IMR-90 (cell line): Measurements from ENCODE around the gene ITIH6.

ENCODE experiments used
- CTCF ChIP-seq: conservative IDR thresholded peaks from 2 replicates; pipeline ENCODE4 v1.5.1; 2012; ENCODE audit warnings: mild to moderate bottlenecking, low read depth, low read length, improper control_type of control experiment
- MXI1 ChIP-seq: IDR thresholded peaks from 2 replicates; pipeline ENCODE4 v1.6.1; 2012; ENCODE audit warnings: low read depth, mild to moderate bottlenecking, low read length, moderate library complexity, borderline replicate concordance
- RAD21 ChIP-seq: IDR thresholded peaks from 2 replicates; pipeline ENCODE4 v1.6.1; 2012; ENCODE audit warnings: low read length, improper control_type of control experiment
- SMC3 ChIP-seq: fragments of 150-350 bp; IDR thresholded peaks from 2 replicates; pipeline ENCODE4 v1.6.1; 2016; ENCODE audit warnings: low read depth, mild to moderate bottlenecking, antibody characterized with exemption, low read length, moderate library complexity

- TF ChIP-seq CTCF (no peak), RAD21 (no peak), SMC3 (no peak), MXI1 (no peak)
Observed at GRCh38 chrX:54776061-54776460, 22.0 kb downstream of the ITIH6 start.
